Anterior cingulate cortex (tissue), 58 donors: ENCODE data around the gene STRBP.
"Not testable (repeated sequence)": the region's sequence is repeated elsewhere in the genome, so short reads cannot be mapped to it uniquely, and the experiment has no call there.

Source experiments
- DNase-seq, 58 donors: peaks; one replicate each; lab custom pipeline; 2025; lab: John Stamatoyannopoulos, UW

The STRBP gene

DNA sequence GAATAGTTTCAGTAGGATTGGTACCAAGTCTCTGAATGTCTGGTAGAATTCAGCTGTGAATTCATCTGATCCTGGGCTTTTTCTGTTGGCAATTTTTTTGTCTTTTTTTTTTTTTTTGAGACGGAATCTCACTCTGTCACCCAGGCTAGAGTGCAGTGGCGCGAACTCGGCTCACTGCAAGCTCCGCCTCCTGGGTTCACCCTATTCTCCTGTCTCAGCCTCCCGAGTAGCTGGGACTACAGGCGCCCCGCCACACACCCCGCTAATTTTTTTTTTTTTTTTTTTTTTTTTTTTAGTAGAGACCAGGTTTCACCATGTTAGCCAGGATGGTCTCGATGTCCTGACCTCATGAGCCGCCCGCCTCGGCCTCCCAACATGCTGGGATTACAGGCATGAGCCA, 67.9 kb downstream of the STRBP start:
- not testable (repeated sequence) for DNase-seq

DNA sequence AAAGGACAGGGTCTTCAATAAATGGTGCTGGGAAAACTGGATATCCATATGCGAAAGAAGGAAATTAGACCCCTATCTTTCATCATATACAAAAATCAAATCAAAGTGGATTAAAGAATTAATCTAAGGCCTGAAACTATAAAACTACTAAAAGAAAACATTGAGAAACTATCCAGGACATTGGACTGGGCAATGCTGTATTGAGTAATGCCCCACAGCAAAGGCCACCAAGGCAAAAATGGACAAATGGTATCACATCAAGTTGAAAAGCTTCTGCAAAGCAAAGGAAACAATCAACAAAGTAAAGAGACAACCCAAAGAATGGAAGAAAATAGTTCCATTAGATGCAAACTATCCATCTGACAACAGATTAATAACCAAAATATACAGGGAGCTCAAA, 72.3 kb downstream of the STRBP start:
- no peak for DNase-seq

DNA sequence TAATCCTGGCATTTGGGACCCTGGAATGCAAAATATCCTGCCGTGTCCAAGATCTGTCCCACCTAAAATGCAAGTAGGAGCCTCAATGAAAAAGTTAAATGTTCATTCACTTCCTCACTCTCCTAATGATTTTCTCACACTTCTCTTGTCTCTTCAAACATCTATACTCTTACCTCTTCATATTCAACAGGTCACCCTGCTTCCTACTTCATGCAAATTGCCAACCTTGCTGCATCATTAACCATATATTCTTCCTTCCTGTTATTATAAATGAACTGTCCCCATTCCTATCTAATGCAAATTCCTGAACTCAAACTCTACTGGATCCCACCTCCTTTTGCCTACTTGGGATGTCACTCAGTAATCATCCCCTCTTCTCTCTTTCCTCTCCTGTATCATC, 74.4 kb downstream of the STRBP start:
- no peak for DNase-seq

DNA sequence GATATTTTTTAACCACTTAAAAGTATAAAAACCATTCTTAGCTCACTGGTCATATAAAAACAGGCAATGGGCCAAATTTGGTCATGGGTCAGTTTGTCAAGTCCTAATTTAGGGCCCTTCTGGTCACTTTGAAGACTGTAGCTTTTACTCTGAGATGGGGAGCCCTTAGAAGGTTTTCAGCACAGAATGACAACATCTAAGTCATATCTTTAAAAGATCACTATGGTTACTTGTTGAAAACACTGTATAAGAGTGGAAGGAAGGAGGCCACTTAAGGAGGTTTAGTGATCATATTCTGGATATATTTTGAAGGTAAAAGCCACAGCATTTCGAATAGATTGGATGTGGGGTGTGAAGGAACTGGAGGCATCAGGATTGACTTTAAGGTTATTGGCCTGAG, 76.7 kb downstream of the STRBP start:
- no peak for DNase-seq

DNA sequence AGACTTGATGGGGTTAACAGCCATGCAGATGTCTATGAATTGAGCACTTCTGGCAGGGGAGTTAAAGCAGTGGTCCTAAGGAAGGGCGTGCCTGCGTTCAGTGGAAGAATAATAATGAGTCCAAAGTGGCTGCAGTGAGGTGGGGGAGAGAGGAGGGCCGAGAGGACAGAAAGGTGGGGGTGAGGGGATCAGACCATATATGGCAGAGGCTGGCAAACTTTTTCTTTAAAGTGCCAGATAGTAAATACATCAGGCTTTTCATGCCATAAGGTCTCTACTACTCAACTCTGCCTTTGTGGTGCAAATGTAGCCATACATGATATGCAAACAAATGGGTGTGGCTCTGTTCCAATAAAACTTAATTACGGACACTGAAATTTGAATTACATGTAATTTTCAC, 77.1 kb downstream of the STRBP start:
- no peak for DNase-seq

DNA sequence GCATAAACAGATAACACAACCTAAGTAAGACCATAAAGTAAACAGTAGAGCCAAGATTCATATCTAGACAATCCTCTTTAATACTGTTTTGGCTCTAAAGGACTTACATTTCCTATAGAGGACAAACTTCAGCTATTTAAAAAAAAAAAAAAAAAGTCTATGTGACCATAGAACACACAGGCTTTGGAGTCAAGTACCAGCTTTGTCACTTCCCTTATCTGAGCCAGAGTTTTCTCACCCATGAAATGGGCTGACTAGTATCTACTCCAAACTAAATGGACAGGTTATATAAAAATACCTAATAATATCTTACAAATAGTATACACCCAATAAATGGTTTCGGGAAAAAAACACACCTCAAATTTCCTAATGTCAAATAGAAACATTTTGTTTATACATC, 81.3 kb downstream of the STRBP start:
- no peak for DNase-seq

DNA sequence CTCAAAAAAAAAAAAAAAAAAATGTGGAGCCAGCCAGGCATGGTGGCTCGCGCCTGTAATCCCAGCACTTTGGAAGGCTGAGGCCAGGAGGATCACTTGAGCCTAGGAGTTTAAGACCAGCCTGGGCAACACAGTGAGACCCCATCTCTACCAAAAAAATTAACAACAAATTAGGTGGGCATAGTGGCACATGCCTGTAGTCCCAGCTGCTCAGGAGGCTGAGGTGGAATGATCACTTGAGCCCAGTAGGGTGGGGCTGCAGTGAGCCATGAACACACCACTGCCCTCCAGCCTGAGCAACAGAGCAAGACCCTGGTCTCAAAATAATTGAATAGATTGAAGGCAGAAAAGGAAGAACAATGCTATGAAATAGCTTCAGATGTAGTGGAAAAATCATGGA, 82.4 kb downstream of the STRBP start:
- not testable (repeated sequence) for DNase-seq

DNA sequence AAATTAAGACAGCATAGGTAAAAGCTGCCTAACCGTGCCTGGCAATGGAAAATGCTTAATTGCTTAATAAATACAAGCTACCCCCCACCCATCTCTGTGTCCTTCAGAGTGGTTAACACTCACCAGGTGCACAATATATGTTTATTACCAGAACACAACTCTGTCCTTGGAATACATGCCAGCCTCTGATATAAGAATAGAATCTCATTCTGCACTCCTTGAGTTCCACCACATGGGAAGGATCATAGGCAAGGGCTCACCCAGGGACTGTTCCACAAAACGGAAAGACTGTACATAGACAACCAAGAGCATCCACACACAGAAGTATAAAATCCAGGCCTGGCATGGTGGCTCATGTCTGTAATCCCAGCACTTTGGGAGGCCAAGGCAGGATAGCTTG, 91.4 kb downstream of the STRBP start:
- no peak for DNase-seq

DNA sequence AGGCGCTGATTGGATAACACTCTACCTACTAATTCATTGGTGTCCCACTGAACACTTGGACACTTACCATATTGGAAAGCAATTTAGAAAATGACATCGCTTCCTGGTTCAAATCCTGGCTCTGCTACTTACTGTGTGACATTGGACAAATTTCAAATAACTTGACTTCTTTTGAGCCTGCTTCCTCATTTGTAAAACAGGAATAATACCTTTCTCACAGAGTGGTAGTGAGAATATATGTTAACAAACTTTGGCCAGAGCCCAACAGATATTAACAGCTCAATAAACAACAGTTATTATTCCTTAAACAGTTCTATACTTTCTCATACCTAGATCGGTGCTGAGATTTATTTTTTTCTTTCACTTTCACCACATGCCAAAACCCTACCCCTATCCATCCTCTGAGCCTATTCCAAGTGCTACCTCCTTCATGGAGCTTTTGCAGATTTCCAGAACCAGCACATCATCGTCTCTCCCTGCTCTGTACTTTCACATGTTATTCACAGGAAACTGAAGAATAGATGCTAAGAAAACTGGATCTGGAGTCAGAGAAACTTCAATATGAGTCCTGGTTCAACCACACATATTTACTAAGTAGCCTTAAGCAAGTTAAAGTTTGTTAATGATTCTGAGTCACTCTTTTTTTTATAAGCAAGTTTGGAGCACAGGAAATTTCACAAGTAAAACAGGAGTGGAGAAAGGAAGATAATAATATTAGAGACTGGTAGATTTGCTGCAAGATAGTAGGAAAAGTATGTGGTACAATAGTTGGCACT, 92.3 kb downstream of the STRBP start:
- no peak for DNase-seq

DNA sequence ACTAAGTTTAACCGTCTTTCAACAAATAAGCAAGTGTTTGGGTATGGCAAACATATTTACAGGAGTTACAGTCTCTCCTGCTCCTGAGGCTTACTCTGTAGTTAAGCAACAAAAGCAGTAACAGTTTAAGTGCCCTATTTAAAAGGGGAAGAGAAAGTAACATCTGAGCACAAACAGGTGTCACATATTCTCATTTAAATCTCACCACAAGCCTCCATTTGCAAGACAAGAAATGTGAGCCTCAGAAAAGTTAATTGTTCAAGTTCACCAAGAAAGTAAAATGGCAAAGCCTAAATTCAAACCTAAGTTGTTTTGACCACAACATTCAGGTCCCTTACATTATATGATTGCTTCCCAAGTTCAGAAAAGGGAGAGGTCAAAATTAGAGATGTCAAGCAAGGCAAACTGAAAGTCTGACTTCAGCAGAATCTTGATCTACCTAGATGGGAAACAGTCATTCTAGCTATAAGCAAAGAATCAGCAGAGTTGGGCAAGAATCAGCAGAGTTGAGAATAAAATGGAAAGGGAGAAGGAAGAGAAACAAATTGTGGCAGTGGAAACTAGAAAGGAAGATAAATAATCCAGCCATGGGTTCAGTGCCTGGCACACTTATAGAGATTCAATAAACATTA, 93.4 kb downstream of the STRBP start:
- DNase-seq: no peak

DNA sequence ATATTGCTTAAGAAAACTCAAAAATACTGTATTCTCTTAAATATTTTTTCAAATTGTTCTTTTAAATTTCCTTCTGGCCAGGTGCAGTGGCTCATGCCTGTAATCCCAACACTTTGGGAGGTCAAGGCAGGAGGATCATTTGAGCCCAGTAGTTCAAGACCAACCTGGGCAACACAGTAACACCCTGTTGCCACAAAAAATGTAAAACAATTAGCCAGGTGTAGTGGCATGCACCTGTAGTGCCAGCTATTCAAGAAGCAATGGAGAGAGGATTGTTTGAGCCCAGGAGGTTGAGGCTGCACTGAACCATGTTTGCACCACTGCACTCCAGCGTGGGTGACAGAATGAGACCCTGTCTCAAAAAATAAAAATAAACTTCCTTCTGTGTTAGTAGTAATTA, 94.3 kb downstream of the STRBP start:
- no peak for DNase-seq

DNA sequence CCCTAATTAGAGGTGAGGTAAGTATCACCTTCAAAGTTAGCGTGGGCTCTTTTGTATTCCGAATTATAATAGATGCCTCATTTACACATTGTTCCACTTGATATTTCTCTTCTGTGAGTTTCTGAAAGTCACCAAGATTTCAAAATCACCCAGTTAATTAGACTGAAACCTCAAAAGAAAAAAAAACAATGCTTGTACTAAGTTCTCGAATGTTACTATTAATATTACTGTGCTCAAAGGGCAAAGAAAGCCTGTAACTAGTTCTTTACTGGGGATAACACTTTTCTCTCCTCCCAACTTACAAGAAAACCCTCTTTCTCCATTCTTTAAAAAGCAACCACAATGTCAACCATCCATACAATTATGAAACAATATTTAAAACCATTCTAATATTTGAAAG, 98.5 kb downstream of the STRBP start:
- no peak for DNase-seq

DNA sequence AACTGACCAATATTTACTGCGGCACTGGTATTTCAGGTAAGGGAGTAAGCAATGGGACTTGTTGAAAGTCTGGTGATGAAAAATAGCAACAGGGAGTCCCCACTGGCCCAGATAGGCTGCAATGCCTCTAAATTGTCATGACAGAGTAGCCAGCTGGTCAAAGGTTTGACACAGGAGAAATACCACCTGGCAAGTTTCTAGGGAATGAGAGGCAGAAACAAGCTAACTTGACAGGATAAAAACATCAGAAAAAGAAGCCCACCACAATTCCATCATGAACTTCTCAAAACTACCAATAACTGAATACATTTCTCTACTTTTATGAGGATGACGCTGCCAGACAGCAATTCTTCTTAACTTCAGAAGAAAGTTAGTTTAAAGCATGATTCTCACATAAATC, 99.8 kb downstream of the STRBP start:
- no peak for DNase-seq

DNA sequence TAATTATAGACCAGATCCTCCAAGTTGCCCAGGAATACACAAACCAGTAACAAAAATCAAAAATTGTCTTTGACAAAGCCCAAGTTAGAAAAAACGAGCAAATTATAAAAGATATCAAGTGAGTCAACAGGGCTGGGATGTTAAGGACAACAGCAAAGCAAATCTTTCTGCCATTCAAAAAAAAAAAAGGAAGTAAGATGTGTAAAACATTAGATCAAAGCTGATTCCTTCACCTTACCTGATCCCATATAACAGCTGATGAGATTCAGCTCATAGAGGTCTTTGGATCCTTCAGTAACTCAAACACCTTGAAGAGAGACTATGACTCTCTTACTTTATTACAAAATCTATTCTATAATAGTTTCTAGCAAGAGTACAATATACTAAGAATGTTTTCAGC, 100.9 kb downstream of the STRBP start:
- DNase-seq: no peak

DNA sequence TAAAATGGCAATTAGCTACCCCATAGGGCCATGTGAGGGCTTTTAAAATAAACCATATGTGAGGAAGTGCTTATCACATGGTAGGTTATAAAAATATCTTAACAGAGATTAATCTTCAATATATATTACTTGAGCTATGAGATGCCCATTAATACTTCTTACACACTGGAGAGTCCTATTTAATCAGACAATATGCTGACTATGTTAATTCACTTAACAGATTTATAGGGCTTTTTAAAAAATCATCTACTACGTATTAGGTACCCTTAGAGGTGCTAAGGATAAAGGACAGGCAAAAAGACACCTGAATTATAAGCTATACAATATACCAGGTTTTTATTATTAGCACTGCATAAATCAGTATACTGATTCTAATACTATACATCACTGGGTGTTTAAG, 102.6 kb downstream of the STRBP start:
- DNase-seq: no peak

DNA sequence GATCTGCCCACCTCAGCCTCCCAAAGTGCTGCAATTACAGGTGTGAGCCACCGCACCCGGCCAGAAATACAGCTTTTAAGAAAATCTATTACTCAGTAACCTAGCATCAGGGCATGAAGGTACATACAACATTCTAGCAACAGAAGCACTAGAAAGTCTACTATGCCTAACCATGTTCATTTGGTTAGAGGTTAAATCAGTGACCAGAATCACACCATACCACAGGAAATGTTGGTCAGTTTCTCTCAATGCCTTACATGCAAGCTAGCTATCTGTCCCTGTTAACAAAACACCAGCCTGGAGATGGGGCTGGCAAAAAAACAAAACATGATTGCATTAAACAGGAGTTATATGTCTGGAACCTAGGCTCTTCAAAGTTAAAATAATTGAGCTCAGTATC, 104.1 kb downstream of the STRBP start:
- no peak for DNase-seq

DNA sequence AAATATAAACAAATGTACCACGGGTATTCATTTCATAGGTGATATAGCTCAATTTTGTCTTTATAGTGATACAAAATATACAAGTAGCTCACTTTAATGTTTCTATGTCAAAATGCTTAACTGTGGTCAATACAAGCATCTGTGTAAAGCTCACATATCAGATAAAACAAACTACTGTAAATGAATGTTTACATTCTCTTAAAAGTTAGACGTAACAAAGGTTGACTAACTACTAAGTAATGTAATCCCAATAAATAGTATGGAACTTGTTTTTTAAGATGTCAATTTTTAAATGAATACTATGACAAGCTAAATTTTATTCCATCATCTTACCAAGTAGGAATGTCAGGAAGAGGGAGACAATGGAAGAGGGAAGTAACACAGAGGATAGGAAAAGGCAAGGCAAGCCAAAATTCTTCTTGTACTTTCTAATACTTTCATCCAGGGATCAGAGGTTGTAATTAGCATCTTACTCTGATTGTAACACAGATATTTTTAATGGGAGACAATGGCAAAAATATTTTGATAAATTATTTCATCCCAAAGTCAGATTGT, 105.5 kb downstream of the STRBP start:
- DNase-seq: no peak

DNA sequence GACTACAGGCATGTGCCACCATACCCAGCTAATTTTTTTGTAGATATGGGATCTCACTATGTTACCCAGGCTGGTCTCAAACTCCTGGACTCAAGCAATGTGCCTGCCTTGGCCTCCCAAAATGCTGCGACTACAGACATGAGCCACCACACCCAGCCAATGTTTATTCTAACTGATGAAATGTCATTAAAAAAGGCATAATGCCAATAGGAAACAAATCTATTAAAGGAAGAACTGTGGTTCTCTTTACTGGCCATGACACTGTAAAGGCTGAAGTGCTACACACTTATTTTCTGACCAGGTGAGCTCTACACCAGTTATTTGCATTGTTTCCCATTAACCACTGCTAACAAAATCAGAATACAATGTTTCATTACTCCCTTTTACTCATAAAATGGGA, 106.0 kb downstream of the STRBP start:
- DNase-seq: no peak

DNA sequence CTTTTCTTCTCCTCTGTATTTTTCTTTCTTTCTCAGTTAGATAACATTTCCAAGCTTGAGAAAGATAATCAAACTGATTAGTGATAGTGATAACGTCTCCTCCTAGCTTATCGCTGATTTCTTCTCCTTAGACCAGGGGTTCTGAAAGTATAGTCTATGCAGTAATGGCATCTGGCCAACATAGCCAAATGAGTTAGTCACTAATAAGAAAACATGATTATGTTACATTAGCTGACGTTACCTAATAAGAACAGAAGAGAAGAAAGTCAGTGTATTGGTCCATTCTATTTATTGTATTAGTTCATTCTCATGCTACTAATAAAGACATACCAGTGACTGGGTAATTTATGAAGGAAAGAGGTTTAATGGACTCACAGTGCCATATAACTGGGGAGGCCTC, 111.2 kb downstream of the STRBP start:
- no peak for DNase-seq

DNA sequence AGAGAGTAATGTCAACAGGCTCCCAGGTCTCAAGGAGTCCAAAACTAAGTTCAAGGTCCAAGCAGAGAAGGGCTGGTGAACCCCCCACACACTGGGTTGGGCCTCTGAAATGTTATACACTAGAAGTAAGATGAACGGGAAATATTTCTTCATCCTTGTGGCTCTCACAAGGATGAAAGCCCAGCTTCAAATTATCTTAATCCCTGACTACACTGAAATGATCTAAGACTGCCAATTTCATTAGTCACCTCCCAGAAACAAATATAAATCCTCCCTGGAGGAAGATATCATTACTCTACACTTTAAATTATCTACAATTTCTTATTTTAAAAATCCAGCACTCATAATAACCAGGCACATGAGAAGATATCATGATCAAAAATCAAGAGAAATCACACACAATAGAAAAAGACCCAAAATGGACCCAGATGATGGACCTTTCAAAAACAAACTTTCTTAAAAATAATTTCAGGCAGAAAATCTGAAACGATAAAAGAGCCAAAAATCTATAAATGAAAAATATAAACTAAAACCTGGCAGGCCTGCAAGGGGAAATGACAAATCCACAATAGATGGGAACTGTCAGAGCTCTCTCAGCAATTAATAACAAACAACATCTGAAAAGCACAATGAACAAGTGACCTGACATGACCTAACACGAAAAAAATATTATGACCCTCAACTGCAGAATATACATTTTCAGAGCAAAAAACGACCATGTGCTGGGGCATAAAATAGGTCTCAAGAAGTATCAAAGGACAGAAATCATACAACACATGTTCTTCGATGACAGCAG, 117.5 kb downstream of the STRBP start:
- no peak for DNase-seq

DNA sequence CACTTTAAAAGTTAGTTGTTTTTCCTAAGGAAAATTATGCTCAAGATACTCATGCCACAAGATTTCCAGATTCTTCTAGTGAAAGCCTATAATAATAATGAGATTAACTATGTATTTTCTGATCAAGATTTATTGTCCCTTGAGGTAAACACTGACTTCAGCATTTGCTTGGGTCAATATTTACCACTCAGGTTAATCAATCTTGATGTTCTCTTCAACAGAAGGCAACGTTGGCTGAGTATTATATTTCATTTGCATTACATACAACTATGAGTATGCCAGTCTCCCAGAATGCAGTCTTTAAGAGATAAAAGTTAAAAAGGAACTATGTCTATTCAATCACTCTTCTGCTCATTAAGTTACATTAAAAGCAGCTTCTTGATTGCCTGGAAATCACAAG, 119.3 kb downstream of the STRBP start:
- no peak for DNase-seq
